ENCODE results near the gene ELF3. TPM values are rescaled to one million over a fixed set of nuclear protein-coding genes. Genes with fewer than 3 reads are reported as not detected.

Gene ELF3
- total RNA-seq, 2 experiments from 2014 or later = 0.30 to 0.49 TPM

- peaks cover 8% of the 10 kb centered on the region for H3K36me3 Mint-ChIP-seq (ENCODE audit: low read depth)
- CTCF ChIA-PET = interaction anchor here (0.7 to 3.5 kb wide), 8 partner anchors 9 to 682 kb away, joined by 3 to 24 read pairs (median 6); no protein-coding TSS in a partner anchor
- ATAC-seq = peak; percentile 78
- POLR2A ChIA-PET = no interaction called here
- H3K27ac Mint-ChIP-seq = no peak overlapping the region
- H3K4me3 Mint-ChIP-seq = no peak overlapping the region
- intact Hi-C loops (cut with DNase I, micrococcal nuclease) = loop anchor here (1.0 kb wide), 2 partner anchors 110 to 126 kb away; no protein-coding TSS in a partner anchor
- no peaks in the 10 kb centered on the region for H3K4me1 Mint-ChIP-seq
- peak; percentile 76 for DNase-seq
- H3K9me3 Mint-ChIP-seq (ENCODE audit: low read depth) = no peaks in the 10 kb centered on the region
- no peaks in the 10 kb centered on the region for H3K27me3 Mint-ChIP-seq
Measured at GRCh38 chr1:202009326-202010179, 834 bp upstream of the ELF3 start.

GRCh38 chr1:202011994-202012393 lies 1.6 kb downstream of the ELF3 start:
- no peaks in the 10 kb centered on the region for H3K9me3 Mint-ChIP-seq (ENCODE audit: low read depth)
- no peak overlapping the region for H3K27ac Mint-ChIP-seq
- ChIA-PET CTCF (interaction anchor here (0.9 to 3.5 kb wide), 3 partner anchors 12 to 56 kb away, joined by 3 to 24 read pairs (median 3); no protein-coding TSS in a partner anchor), POLR2A (no interaction called here)
- DNase-seq (no peak), ATAC-seq (no peak)
- H3K27me3 Mint-ChIP-seq = no peaks in the 10 kb centered on the region
- no peaks in the 10 kb centered on the region for H3K4me1 Mint-ChIP-seq
- H3K36me3 Mint-ChIP-seq (ENCODE audit: low read depth) = no peaks in the 10 kb centered on the region
- H3K4me3 Mint-ChIP-seq = no peak overlapping the region
- intact Hi-C loops (cut with DNase I, micrococcal nuclease) = no loop called here

GRCh38 chr1:202012544-202013478 lies 2.4 kb downstream of the ELF3 start:
- no peak for DNase-seq
- Mint-ChIP-seq H3K36me3 (ENCODE audit: low read depth) (no peaks in the 10 kb centered on the region), H3K4me1 (no peaks in the 10 kb centered on the region), H3K27ac (no peak overlapping the region), H3K9me3 (ENCODE audit: low read depth) (no peaks in the 10 kb centered on the region), H3K27me3 (no peaks in the 10 kb centered on the region), H3K4me3 (no peak overlapping the region)
- intact Hi-C loops (cut with DNase I, micrococcal nuclease) = no loop called here
- ChIA-PET CTCF (interaction anchor here (0.9 to 3.5 kb wide), 3 partner anchors 13 to 56 kb away, joined by 3 to 24 read pairs (median 3); no protein-coding TSS in a partner anchor), POLR2A (no interaction called here)
- ATAC-seq = no peak

- CTCF ChIA-PET = interaction anchor here (1.2 to 1.8 kb wide), 2 partner anchors 14 to 55 kb away, joined by 3 read pairs; no protein-coding TSS in a partner anchor
- H3K27ac Mint-ChIP-seq = no peak overlapping the region
- H3K4me3 Mint-ChIP-seq = no peak overlapping the region
Measured at GRCh38 chr1:202013603-202014002, 3.2 kb downstream of the ELF3 start.

GRCh38 chr1:202014060-202014459 lies 3.7 kb downstream of the ELF3 start:
- ChIA-PET CTCF (interaction anchor here (1.2 kb wide), 1 partner anchor 14 kb away, joined by 3 read pairs; no protein-coding TSS in a partner anchor), POLR2A (no interaction called here)
- Mint-ChIP-seq H3K27me3 (no peaks in the 10 kb centered on the region), H3K4me1 (no peaks in the 10 kb centered on the region), H3K36me3 (ENCODE audit: low read depth) (no peaks in the 10 kb centered on the region), H3K4me3 (no peak overlapping the region), H3K27ac (no peak overlapping the region), H3K9me3 (ENCODE audit: low read depth) (no peaks in the 10 kb centered on the region)
- ATAC-seq (no peak), DNase-seq (no peak)
- intact Hi-C loops (cut with DNase I, micrococcal nuclease) = no loop called here

More at GRCh38 chr1:202013603-202014002, 3.2 kb downstream of the ELF3 start:
- no peaks in the 10 kb centered on the region for H3K36me3 Mint-ChIP-seq (ENCODE audit: low read depth)
- POLR2A ChIA-PET = no interaction called here
- H3K9me3 Mint-ChIP-seq (ENCODE audit: low read depth) = no peaks in the 10 kb centered on the region
- DNase-seq = no peak
- no peak for ATAC-seq
- no peaks in the 10 kb centered on the region for H3K4me1 Mint-ChIP-seq
- H3K27me3 Mint-ChIP-seq = no peaks in the 10 kb centered on the region
- intact Hi-C loops (cut with DNase I, micrococcal nuclease) = no loop called here

GRCh38 chr1:202014915-202015661 lies 4.7 kb downstream of the ELF3 start:
- no peak for ATAC-seq
- ChIA-PET CTCF (interaction anchor here (1.3 kb wide), 1 partner anchor 16 kb away, joined by 5 read pairs; no protein-coding TSS in a partner anchor), POLR2A (no interaction called here)
- no peaks in the 10 kb centered on the region for H3K4me1 Mint-ChIP-seq
- no peaks in the 10 kb centered on the region for H3K27me3 Mint-ChIP-seq
- no peak for DNase-seq
- H3K27ac Mint-ChIP-seq = no peak overlapping the region
- no peak overlapping the region for H3K4me3 Mint-ChIP-seq
- no peaks in the 10 kb centered on the region for H3K9me3 Mint-ChIP-seq (ENCODE audit: low read depth)
- no peaks in the 10 kb centered on the region for H3K36me3 Mint-ChIP-seq (ENCODE audit: low read depth)
- intact Hi-C loops (cut with DNase I, micrococcal nuclease) = no loop called here

GRCh38 chr1:202015662-202015937 lies 5.2 kb downstream of the ELF3 start:
- no peak overlapping the region for H3K4me3 Mint-ChIP-seq
- ChIA-PET CTCF (interaction anchor here (1.2 to 1.3 kb wide), 2 partner anchors 16 to 139 kb away, joined by 3 to 5 read pairs; no protein-coding TSS in a partner anchor), POLR2A (no interaction called here)
- DNase-seq = no peak
- no peaks in the 10 kb centered on the region for H3K9me3 Mint-ChIP-seq (ENCODE audit: low read depth)
- H3K4me1 Mint-ChIP-seq = no peaks in the 10 kb centered on the region
- no peak overlapping the region for H3K27ac Mint-ChIP-seq
- ATAC-seq = no peak
- H3K27me3 Mint-ChIP-seq = no peaks in the 10 kb centered on the region
- intact Hi-C loops (cut with DNase I, micrococcal nuclease) = no loop called here
- no peaks in the 10 kb centered on the region for H3K36me3 Mint-ChIP-seq (ENCODE audit: low read depth)

- intact Hi-C loops (cut with DNase I, micrococcal nuclease) = no loop called here
- CTCF ChIA-PET = interaction anchor here (1.2 to 1.5 kb wide), 3 partner anchors 17 to 138 kb away, joined by 3 to 5 read pairs (median 4); no protein-coding TSS in a partner anchor
- DNase-seq = no peak
- no peak overlapping the region for H3K4me3 Mint-ChIP-seq
- ATAC-seq = no peak
- H3K27me3 Mint-ChIP-seq = no peaks in the 10 kb centered on the region
- POLR2A ChIA-PET = no interaction called here
- no peaks in the 10 kb centered on the region for H3K4me1 Mint-ChIP-seq
- no peak overlapping the region for H3K27ac Mint-ChIP-seq
- H3K36me3 Mint-ChIP-seq (ENCODE audit: low read depth) = no peaks in the 10 kb centered on the region
- no peaks in the 10 kb centered on the region for H3K9me3 Mint-ChIP-seq (ENCODE audit: low read depth)
Measured at GRCh38 chr1:202016022-202016810, 5.8 kb downstream of the ELF3 start.

- H3K4me3 Mint-ChIP-seq = no peak overlapping the region
- no peaks in the 10 kb centered on the region for H3K4me1 Mint-ChIP-seq
- intact Hi-C loops (cut with DNase I, micrococcal nuclease) = no loop called here
- H3K27ac Mint-ChIP-seq = no peak overlapping the region
- ATAC-seq (no peak), DNase-seq (no peak)
- H3K27me3 Mint-ChIP-seq = peaks cover 3% of the 10 kb centered on the region
- no peaks in the 10 kb centered on the region for H3K9me3 Mint-ChIP-seq (ENCODE audit: low read depth)
- ChIA-PET CTCF (interaction anchor here (1.2 to 1.5 kb wide), 2 partner anchors 17 to 137 kb away, joined by 3 to 4 read pairs; no protein-coding TSS in a partner anchor), POLR2A (no interaction called here)
- H3K36me3 Mint-ChIP-seq (ENCODE audit: low read depth) = no peaks in the 10 kb centered on the region
Measured at GRCh38 chr1:202016811-202017748, 6.7 kb downstream of the ELF3 start.

All from activated CD4-positive, alpha-beta T cell treated with anti-CD3 and anti-CD28 coated beads for 36 hours (primary cell).